ENCODE data around the gene ZC2HC1C. TPM values are rescaled to one million over a fixed set of nuclear protein-coding genes. Genes with fewer than 3 reads are reported as not detected.

The ZC2HC1C gene
- total RNA-seq, 1 experiment from 2014 or later, result 1.4 TPM

DNA sequence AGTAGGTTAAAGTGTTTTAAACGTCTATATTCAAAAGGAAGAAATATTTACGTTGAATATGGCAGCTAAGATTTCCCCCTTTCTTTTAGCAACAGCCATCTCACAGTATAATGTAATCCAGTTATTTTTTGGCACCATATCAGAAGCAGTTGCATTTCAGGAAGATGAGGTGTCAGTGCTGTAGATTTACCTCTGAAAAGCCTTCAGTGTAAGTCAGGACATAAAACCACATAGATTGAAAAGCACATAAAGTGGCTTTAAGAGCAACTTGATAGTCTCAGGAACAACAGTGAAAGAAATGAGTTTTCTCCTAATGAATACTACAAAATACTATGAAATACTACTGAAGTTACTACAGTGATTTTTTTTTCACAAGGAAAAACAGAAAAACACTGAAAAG lies 25.1 kb upstream of the ZC2HC1C start:
- Mint-ChIP-seq H3K36me3 (ENCODE audit: insufficient read depth in 1 of 3, low read depth in 3 of 3) (peaks cover 0 to 16% (median 15%) of the 10 kb centered on the region in 3 experiments; a peak in 6 of 7 replicates), H3K9me3 (no peaks in the 10 kb centered on the region), H3K4me1 (no peaks in the 10 kb centered on the region), H3K4me3 (no peak overlapping the region), H3K27ac (no peak overlapping the region), H3K27me3 (ENCODE audit: low read depth) (no peaks in the 10 kb centered on the region)
- TF ChIP-seq, protein P1, sequence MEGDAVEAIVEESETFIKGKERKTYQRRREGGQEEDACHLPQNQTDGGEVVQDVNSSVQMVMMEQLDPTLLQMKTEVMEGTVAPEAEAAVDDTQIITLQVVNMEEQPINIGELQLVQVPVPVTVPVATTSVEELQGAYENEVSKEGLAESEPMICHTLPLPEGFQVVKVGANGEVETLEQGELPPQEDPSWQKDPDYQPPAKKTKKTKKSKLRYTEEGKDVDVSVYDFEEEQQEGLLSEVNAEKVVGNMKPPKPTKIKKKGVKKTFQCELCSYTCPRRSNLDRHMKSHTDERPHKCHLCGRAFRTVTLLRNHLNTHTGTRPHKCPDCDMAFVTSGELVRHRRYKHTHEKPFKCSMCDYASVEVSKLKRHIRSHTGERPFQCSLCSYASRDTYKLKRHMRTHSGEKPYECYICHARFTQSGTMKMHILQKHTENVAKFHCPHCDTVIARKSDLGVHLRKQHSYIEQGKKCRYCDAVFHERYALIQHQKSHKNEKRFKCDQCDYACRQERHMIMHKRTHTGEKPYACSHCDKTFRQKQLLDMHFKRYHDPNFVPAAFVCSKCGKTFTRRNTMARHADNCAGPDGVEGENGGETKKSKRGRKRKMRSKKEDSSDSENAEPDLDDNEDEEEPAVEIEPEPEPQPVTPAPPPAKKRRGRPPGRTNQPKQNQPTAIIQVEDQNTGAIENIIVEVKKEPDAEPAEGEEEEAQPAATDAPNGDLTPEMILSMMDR (conservative IDR thresholded peaks at IDR 0.05), result no peak
- no peak overlapping the region for H2AFZ ChIP-seq (ENCODE audit: low read length)
- WGBS (ENCODE audit: extremely low coverage, insufficient read length, low lambda C conversion rate), result no CpG with 5 or more reads among the region's 2 CpGs
- H2BK12ac ChIP-seq (ENCODE audit: insufficient read length, low read depth, low read length), result no peak overlapping the region
- H3K4me2 ChIP-seq (ENCODE audit: insufficient read depth, insufficient read length, low read length), result no peak overlapping the region
- no peak overlapping the region for H3K18ac ChIP-seq (ENCODE audit: insufficient read length, low read depth, low read length)
- H3K79me1 ChIP-seq (ENCODE audit: insufficient read depth, low read depth, low read length, poor library complexity, severe bottlenecking), result peaks cover 3% of the 10 kb centered on the region
- no peaks in the 10 kb centered on the region for H4K20me1 ChIP-seq (ENCODE audit: control insufficient read depth, insufficient read depth, insufficient read length)
- no peak overlapping the region for H4K8ac ChIP-seq (replicated peaks; ENCODE audit: insufficient read length, low read depth, low read length)
- H2BK15ac ChIP-seq (ENCODE audit: low read depth, low read length), result no peak overlapping the region
- no peak overlapping the region for H4K5ac ChIP-seq (ENCODE audit: insufficient read length, low read depth, low read length)
- H2BK5ac ChIP-seq (ENCODE audit: insufficient read length, low read length), result no peak overlapping the region
- DNase-seq, result no peak
- no peaks in the 10 kb centered on the region for H3K79me2 ChIP-seq (ENCODE audit: insufficient read depth, low read length)
- H3K23me2 ChIP-seq (ENCODE audit: insufficient read length, low read depth, low read length, poor library complexity, severe bottlenecking), result no peaks in the 10 kb centered on the region
- no peak overlapping the region for H3K23ac ChIP-seq (ENCODE audit: insufficient read length, low read depth, low read length)
- no peak overlapping the region for H3K4ac ChIP-seq (ENCODE audit: low read depth, low read length)
- no peak overlapping the region for H3K56ac ChIP-seq (ENCODE audit: insufficient read length, low read depth, low read length)
- no peak overlapping the region for H2BK120ac ChIP-seq (ENCODE audit: low read depth, low read length, poor library complexity, severe bottlenecking)
- no peak overlapping the region for H4K91ac ChIP-seq (ENCODE audit: insufficient read length, low read depth, low read length)
- no peak overlapping the region for H3K14ac ChIP-seq (ENCODE audit: insufficient read depth, low read length)
- H2AK5ac ChIP-seq (ENCODE audit: insufficient read length, low read length), result no peak overlapping the region
- no peaks in the 10 kb centered on the region for H3K9me3 ChIP-seq (ENCODE audit: control insufficient read depth, low read depth, low read length)
- 0 out of 2 replicates have a peak, but pooled peaks cover 2% of the 10 kb centered on the region for H3K4me1 ChIP-seq (ENCODE audit: insufficient read depth, low read length)
- H2BK20ac ChIP-seq (ENCODE audit: low read depth, low read length, poor library complexity, severe bottlenecking), result no peak overlapping the region
- no peaks in the 10 kb centered on the region for H3K27me3 ChIP-seq (ENCODE audit: insufficient read depth, low read length)
- no peak overlapping the region for H3K27ac ChIP-seq (ENCODE audit: insufficient read length, low read depth, low read length)
- H3K9ac ChIP-seq (ENCODE audit: extremely low read depth, insufficient read length, low read length), result no peak overlapping the region
- H3T11ph ChIP-seq (ENCODE audit: low read length), result no peak overlapping the region
